Measurements from ENCODE around the gene NCAPD2. TPM values are rescaled to one million over a fixed set of nuclear protein-coding genes. Genes with fewer than 3 reads are reported as not detected.

Gene NCAPD2
- total RNA-seq, 2 donors from 2014 or later: 90.3 to 150 TPM

- H3K4me3 ChIP-seq (ENCODE audit: low read length): no peak overlapping the region
- 92 to 93% methylated on average over 15 of the region's 15 CpGs for WGBS, 2 experiments (ENCODE audit: insufficient coverage in 1 of 2, insufficient read length in 1 of 2)
- peaks cover 51% of the 10 kb centered on the region for H3K36me3 ChIP-seq (ENCODE audit: control insufficient read depth, insufficient read depth, low read length)
- Mint-ChIP-seq H3K4me3 (peak overlapping the region; percentile 69), H3K27me3 (ENCODE audit: insufficient read depth) (no peaks in the 10 kb centered on the region), H3K9me3 (no peaks in the 10 kb centered on the region), H3K36me3 (ENCODE audit: low read depth) (peaks cover 39% of the 10 kb centered on the region), H3K27ac (no peak overlapping the region), H3K4me1 (peaks cover 32% of the 10 kb centered on the region)
- peaks cover 4% of the 10 kb centered on the region for H3K4me1 ChIP-seq (ENCODE audit: control insufficient read depth, insufficient read depth, low read length)
- no peak overlapping the region for H3K9ac ChIP-seq (ENCODE audit: extremely low read depth, low read length, poor library complexity, severe bottlenecking)
- DNase-seq: no peak
- H3K9me3 ChIP-seq (ENCODE audit: control insufficient read depth, low read length): no peaks in the 10 kb centered on the region
- no peak overlapping the region for H3K27ac ChIP-seq (ENCODE audit: low read depth, low read length)
- TF ChIP-seq CTCF (conservative IDR thresholded peaks at IDR 0.05): no peak
- H3K27me3 ChIP-seq (ENCODE audit: control insufficient read depth, insufficient read depth, low read length, poor library complexity, severe bottlenecking): no peaks in the 10 kb centered on the region
Measured at GRCh38 chr12:6553051-6553868, 59.4 kb downstream of the NCAPD2 start.

GRCh38 chr12:6554168-6555017 is 60.5 kb downstream of the NCAPD2 start:
- peak overlapping the region; percentile 69 for H3K4me3 Mint-ChIP-seq
- WGBS, 2 experiments (ENCODE audit: insufficient coverage in 1 of 2, insufficient read length in 1 of 2): 10 to 13% methylated on average over 20 to 22 of the region's 22 CpGs
- peak overlapping the region; percentile 86 for H3K4me3 ChIP-seq (ENCODE audit: low read length)

More at GRCh38 chr12:6554168-6555017, 60.5 kb downstream of the NCAPD2 start:
- H3K4me1 ChIP-seq (ENCODE audit: control insufficient read depth, insufficient read depth, low read length): peaks cover 4% of the 10 kb centered on the region
- no peaks in the 10 kb centered on the region for H3K27me3 ChIP-seq (ENCODE audit: control insufficient read depth, insufficient read depth, low read length, poor library complexity, severe bottlenecking)
- peak overlapping the region; percentile 21 for H3K27ac Mint-ChIP-seq
- H3K9me3 Mint-ChIP-seq: no peaks in the 10 kb centered on the region
- peaks cover 40% of the 10 kb centered on the region for H3K36me3 Mint-ChIP-seq (ENCODE audit: low read depth)
- TF ChIP-seq CTCF (conservative IDR thresholded peaks at IDR 0.05): peak; percentile 97
- H3K36me3 ChIP-seq (ENCODE audit: control insufficient read depth, insufficient read depth, low read length): peaks cover 49% of the 10 kb centered on the region
- H3K4me1 Mint-ChIP-seq: peaks cover 32% of the 10 kb centered on the region
- peak overlapping the region; percentile 36 for H3K9ac ChIP-seq (ENCODE audit: extremely low read depth, low read length, poor library complexity, severe bottlenecking)
- peak; percentile 99 for DNase-seq
- no peak overlapping the region for H3K27ac ChIP-seq (ENCODE audit: low read depth, low read length)
- no peaks in the 10 kb centered on the region for H3K9me3 ChIP-seq (ENCODE audit: control insufficient read depth, low read length)
- no peaks in the 10 kb centered on the region for H3K27me3 Mint-ChIP-seq (ENCODE audit: insufficient read depth)
